BLaER1 (cell line): Measurements from ENCODE around the gene TCL1A.
"Not testable (repeated sequence)": the region's sequence is repeated elsewhere in the genome, so short reads cannot be mapped to it uniquely, and the experiment has no call there.

Experiments
- H3K27ac ChIP-seq: shearing (Covaris generic); formaldehyde crosslinking; 2 replicates; pipeline ENCODE4 v1.8.1; 2022
- H3K27me3 ChIP-seq: shearing (Covaris generic); formaldehyde crosslinking; 2 replicates; pipeline ENCODE4 v1.8.1; 2022
- H3K36me3 ChIP-seq: shearing (Covaris generic); formaldehyde crosslinking; 2 replicates; pipeline ENCODE4 v1.8.1; 2022
- H3K4me1 ChIP-seq: shearing (Covaris generic); formaldehyde crosslinking; 2 replicates; pipeline ENCODE4 v1.8.1; 2022
- H3K4me2 ChIP-seq: shearing (Covaris generic); formaldehyde crosslinking; 2 replicates; pipeline ENCODE4 v1.8.1; 2022
- H3K4me3 ChIP-seq: shearing (Covaris generic); formaldehyde crosslinking; 2 replicates; pipeline ENCODE4 v1.8.1; 2022
- H3K9ac ChIP-seq: shearing (Covaris generic); formaldehyde crosslinking; 2 replicates; pipeline ENCODE4 v1.8.1; 2022
- H3K9me3 ChIP-seq: shearing (Covaris generic); formaldehyde crosslinking; 2 replicates; pipeline ENCODE4 v1.8.1; 2022
- H4K20me1 ChIP-seq: shearing (Covaris generic); formaldehyde crosslinking; 2 replicates; pipeline ENCODE4 v1.8.1; 2022
- Cebpa-rat ChIP-seq: shearing (Covaris generic); IDR thresholded peaks from 2 replicates; pipeline ENCODE4 v1.8.1; 2022

TCL1A gene

DNA sequence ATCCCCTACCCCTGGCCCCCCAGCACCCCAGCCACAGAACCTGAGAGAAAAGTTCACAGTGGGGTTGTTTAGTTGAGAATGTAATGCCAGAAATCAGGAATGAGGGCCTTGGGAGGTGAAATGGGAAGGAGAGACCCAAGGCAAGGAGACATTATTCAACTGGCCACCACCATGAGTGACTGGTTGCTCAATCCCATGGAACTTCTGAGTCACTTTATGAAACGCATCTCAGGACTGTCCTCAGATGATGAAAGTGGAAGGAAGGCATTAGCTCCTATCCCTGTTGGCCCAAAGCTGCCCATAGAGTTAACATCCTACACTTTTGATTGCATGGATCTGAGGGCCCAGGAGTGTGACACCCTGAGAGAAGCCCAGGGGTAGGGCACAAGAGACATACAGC is 25.4 kb upstream of the TCL1A start:
- TF ChIP-seq Cebpa-rat = no peak
- H3K4me2 ChIP-seq = peak overlapping the region; percentile 60; the same call in 1 of the 2 replicates
- H3K4me3 ChIP-seq = no peak overlapping the region
- H3K27me3 ChIP-seq = no peaks in the 10 kb centered on the region
- H4K20me1 ChIP-seq = no peaks in the 10 kb centered on the region
- peaks cover 39% of the 10 kb centered on the region for H3K36me3 ChIP-seq
- no peak overlapping the region for H3K9ac ChIP-seq
- H3K4me1 ChIP-seq = peaks cover 29% of the 10 kb centered on the region
- H3K9me3 ChIP-seq = peaks cover 11% of the 10 kb centered on the region; the same call in 1 of the 2 replicates
- H3K27ac ChIP-seq = no peak overlapping the region; the same call in 1 of the 2 replicates

GRCh38 chr14:95733212-95733611 is 19.3 kb upstream of the TCL1A start:
- Histone ChIP-seq H3K27me3 (no peaks in the 10 kb centered on the region), H3K36me3 (peaks cover 16% of the 10 kb centered on the region), H3K4me2 (no peak overlapping the region), H4K20me1 (no peaks in the 10 kb centered on the region), H3K27ac (no peak overlapping the region), H3K4me1 (peaks cover 33% of the 10 kb centered on the region), H3K4me3 (no peak overlapping the region), H3K9me3 (peaks cover 2% of the 10 kb centered on the region; the same call in 1 of the 2 replicates), H3K9ac (no peak overlapping the region)
- no peak for TF ChIP-seq Cebpa-rat

DNA sequence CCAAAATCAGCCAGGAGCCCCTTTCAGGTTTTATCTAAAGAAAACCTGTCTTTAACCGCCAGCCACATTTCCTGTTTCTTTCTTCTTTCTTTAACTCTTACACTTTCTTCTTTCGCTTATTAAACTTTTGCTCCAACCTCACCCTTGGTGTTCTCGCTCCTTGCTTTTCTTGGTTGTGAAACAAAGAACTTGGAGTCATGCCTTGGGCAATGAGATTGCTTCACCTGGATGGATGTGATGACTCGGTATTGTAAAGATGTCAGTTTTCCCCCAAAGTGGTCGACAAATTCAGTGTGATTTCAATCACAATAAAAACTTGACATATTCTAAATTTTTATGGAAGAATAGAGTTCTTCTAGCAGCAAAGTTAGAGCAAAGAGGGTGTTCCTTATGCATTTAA is 16.2 kb upstream of the TCL1A start:
- H4K20me1 ChIP-seq = peaks cover 7% of the 10 kb centered on the region; the same call in 1 of the 2 replicates
- no peak for TF ChIP-seq Cebpa-rat
- H3K27ac ChIP-seq = no peak overlapping the region
- H3K4me1 ChIP-seq = peaks cover 32% of the 10 kb centered on the region
- no peak overlapping the region for H3K4me3 ChIP-seq
- no peak overlapping the region for H3K4me2 ChIP-seq
- no peaks in the 10 kb centered on the region for H3K27me3 ChIP-seq
- H3K9ac ChIP-seq = no peak overlapping the region
- H3K36me3 ChIP-seq = peaks cover 36% of the 10 kb centered on the region
- H3K9me3 ChIP-seq = no peaks in the 10 kb centered on the region

DNA sequence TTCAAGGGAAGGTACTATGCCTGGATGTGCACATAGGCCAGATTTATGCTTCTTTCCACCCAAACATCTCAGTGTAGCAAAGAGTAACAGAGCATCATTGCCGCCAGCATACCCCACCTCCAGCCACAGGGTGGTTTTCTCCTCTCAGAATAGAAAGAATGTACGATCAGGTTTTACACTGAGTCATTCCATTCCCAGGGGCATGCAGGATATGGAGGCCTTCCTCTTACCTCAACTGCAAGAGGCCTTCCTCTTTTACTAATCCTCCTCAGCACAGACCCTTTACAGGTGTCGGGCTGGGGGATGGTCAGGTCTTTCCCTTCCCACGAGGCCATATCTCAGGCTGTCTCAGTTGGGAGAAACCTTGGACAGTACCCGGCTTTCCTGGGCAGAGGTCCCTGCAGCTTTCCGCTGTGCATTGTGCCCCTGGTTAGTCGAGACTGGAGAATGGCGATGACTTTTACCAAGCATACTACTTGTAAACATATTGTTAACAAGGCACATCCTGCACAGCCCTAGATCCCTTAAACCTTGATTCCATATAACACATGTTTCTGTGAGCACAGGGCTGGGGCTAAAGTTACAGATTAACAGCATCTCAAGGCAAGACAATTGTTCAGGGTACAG is 15.6 kb upstream of the TCL1A start:
- not testable (repeated sequence) for H3K27ac ChIP-seq
- peak overlapping the region; percentile 13; the same call in 1 of the 2 replicates for H3K4me2 ChIP-seq

GRCh38 chr14:95727056-95727700 is 13.3 kb upstream of the TCL1A start:
- Histone ChIP-seq H3K4me2 (no peak overlapping the region), H3K27ac (no peak overlapping the region), H3K4me1 (peaks cover 35% of the 10 kb centered on the region), H3K36me3 (peaks cover 56% of the 10 kb centered on the region), H4K20me1 (peaks cover 7% of the 10 kb centered on the region; the same call in 1 of the 2 replicates), H3K9ac (no peak overlapping the region), H3K9me3 (peaks cover 20% of the 10 kb centered on the region), H3K4me3 (no peak overlapping the region), H3K27me3 (no peaks in the 10 kb centered on the region)
- no peak for TF ChIP-seq Cebpa-rat

More for the DNA sequence above, 15.6 kb upstream of the TCL1A start:
- H3K9ac ChIP-seq, H3K27me3 ChIP-seq, H3K9me3 ChIP-seq, H3K4me3 ChIP-seq, H4K20me1 ChIP-seq: not testable (repeated sequence)
- peaks cover 35% of the 10 kb centered on the region for H3K4me1 ChIP-seq
- peaks cover 42% of the 10 kb centered on the region for H3K36me3 ChIP-seq

- no peak overlapping the region for H3K9ac ChIP-seq
- H3K4me3 ChIP-seq = no peak overlapping the region
- peak overlapping the region; percentile 62 for H3K4me2 ChIP-seq
- no peak for TF ChIP-seq Cebpa-rat
- peaks cover 67% of the 10 kb centered on the region for H3K36me3 ChIP-seq
- H3K27me3 ChIP-seq = no peaks in the 10 kb centered on the region
- H3K4me1 ChIP-seq = peaks cover 35% of the 10 kb centered on the region
- H3K27ac ChIP-seq = peak overlapping the region; percentile 45
- H3K9me3 ChIP-seq = peaks cover 31% of the 10 kb centered on the region
- peaks cover 7% of the 10 kb centered on the region; the same call in 1 of the 2 replicates for H4K20me1 ChIP-seq
These were observed 11.9 kb upstream of the TCL1A start for GRCh38 chr14:95725685-95726336.

DNA sequence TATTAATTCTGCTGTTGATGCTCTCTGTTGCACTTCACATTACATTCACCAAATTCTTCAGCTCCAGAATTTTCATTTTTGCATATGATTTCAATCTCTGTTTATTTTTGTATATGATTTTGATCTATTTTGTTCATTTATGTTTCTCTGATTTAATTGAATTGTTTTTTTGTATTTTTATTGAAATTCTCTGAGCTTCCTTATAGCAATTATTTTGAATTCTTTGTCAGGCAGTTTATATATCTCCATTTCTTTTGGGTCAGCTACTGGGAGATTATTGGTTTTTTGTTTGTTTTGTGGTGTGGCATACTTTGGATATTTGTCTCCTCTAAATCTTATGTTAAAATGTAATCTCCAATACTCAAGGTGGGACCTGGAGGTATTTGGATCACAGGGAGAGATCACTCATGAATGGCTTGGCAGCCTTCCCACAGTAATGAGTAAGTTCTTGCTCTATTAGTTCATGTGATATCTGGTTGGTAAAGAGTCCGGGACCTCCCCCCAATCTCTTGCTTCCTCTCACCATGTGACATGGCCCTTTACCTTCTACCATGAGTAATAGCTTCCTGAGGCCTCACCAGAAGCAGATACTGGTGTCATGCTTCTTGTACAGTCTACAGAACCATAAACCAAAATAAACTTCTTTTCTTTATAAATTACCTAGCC is 8.7 kb upstream of the TCL1A start:
- peaks cover 22% of the 10 kb centered on the region for H3K4me1 ChIP-seq
- no peak overlapping the region for H3K9ac ChIP-seq
- no peak overlapping the region for H3K4me2 ChIP-seq
- no peak overlapping the region; the same call in 1 of the 2 replicates for H3K4me3 ChIP-seq
- H3K36me3 ChIP-seq = peaks cover 55% of the 10 kb centered on the region
- no peak for TF ChIP-seq Cebpa-rat
- H3K27ac ChIP-seq = no peak overlapping the region
- H4K20me1 ChIP-seq = peaks cover 7% of the 10 kb centered on the region; the same call in 1 of the 2 replicates
- H3K27me3 ChIP-seq = no peaks in the 10 kb centered on the region
- peaks cover 31% of the 10 kb centered on the region for H3K9me3 ChIP-seq

DNA sequence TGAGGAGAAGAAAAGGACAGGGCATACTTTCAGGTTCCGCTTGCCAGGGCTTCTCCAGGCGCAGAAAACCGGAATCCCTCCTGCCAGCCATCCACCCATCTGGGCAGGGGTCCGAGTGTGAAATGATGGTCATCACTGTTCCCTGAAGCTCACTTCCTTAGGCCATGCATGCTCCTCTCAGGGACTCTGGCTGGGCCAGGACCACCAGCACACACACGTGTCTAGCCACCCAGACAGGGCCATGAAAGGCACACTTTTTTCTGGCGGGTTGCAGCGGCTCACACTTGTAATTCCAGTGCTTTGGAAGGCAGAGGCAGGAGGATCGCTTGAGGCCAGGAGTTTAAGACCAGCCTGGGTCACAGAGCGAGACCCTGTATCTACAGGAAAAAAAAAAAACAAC is 1.5 kb downstream of the TCL1A start:
- peaks cover 17% of the 10 kb centered on the region for H4K20me1 ChIP-seq

DNA sequence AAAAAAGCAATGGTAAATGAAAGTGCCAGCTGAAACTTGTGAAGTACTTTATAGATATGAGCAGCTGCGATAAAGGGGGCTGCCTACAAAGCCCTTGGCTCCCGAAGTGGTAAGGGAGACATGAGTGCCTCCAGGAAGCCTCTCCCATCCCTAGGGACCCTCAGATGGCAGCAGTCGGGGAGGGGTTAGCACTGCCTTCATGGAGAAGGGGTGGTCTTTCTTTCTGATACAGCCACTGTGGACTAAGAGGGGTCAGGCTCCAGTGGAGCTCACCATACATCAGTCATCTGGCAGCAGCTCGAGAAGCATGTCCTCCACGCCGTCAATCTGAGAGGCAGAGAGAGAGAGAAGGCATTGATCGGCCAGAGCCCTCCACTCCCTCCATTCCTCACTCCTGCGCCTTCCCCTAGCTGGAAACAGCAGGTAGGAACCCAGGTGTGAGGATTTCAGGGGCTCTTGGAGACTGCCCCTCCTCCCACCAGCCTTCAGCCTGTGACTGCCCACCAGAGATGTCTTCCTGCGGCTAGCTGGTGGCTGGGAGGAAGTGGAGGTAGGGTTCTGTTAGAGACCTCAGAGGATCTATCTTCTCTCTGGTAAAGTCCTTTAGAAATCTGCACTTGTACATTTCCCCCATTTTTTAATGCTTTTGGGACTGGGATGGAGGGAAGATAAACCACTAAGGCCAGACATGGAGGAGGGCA is 2.3 kb downstream of the TCL1A start:
- Histone ChIP-seq H3K4me2 (peak overlapping the region; percentile 99), H3K9ac (peak overlapping the region; percentile 94), H3K4me3 (peak overlapping the region; percentile 81), H3K9me3 (no peaks in the 10 kb centered on the region), H3K36me3 (peaks cover 51% of the 10 kb centered on the region), H4K20me1 (peaks cover 17% of the 10 kb centered on the region), H3K27ac (peak overlapping the region; percentile 93), H3K4me1 (peaks cover 62% of the 10 kb centered on the region), H3K27me3 (no peaks in the 10 kb centered on the region)
- no peak for TF ChIP-seq Cebpa-rat

More for the DNA sequence above, 1.5 kb downstream of the TCL1A start:
- peaks cover 51% of the 10 kb centered on the region for H3K36me3 ChIP-seq
- H3K27ac ChIP-seq = peak overlapping the region; percentile 93
- H3K27me3 ChIP-seq = no peaks in the 10 kb centered on the region
- H3K4me1 ChIP-seq = peaks cover 54% of the 10 kb centered on the region
- H3K9ac ChIP-seq = peak overlapping the region; percentile 94
- H3K9me3 ChIP-seq = no peaks in the 10 kb centered on the region
- peak overlapping the region; percentile 81 for H3K4me3 ChIP-seq
- TF ChIP-seq Cebpa-rat = no peak
- peak overlapping the region; percentile 99 for H3K4me2 ChIP-seq
